RKO (cell line): Measurements from ENCODE around the gene FAM131B.

Experiments
- DNase-seq: peaks from one replicate; pipeline ENCODE4 v3.0.0-alpha.2; 2016; ENCODE audit warnings: low spot score

FAM131B gene

GRCh38 chr7:143358626-143359025 is 3.9 kb downstream of the FAM131B start:
- no peak for DNase-seq

- DNase-seq = no peak
These were observed 6.0 kb downstream of the FAM131B start for GRCh38 chr7:143356414-143357050.

- DNase-seq = no peak
These were observed 6.8 kb downstream of the FAM131B start for GRCh38 chr7:143355450-143356385.

GRCh38 chr7:143354965-143355364 is 7.5 kb downstream of the FAM131B start:
- DNase-seq = no peak

- no peak for DNase-seq
These were observed 8.1 kb downstream of the FAM131B start for GRCh38 chr7:143354376-143354775.

GRCh38 chr7:143352531-143353002 is 9.9 kb downstream of the FAM131B start:
- DNase-seq = no peak

- DNase-seq = no peak
These were observed 10.9 kb downstream of the FAM131B start for GRCh38 chr7:143351574-143351973.

GRCh38 chr7:143351060-143351459 is 11.5 kb downstream of the FAM131B start:
- DNase-seq = no peak

- DNase-seq = no peak
These were observed 14.6 kb downstream of the FAM131B start for GRCh38 chr7:143347950-143348349.

- no peak for DNase-seq
These were observed 16.5 kb downstream of the FAM131B start for GRCh38 chr7:143346018-143346417.

GRCh38 chr7:143345428-143345900 is 17.0 kb downstream of the FAM131B start:
- DNase-seq = no peak

- no peak for DNase-seq
These were observed 18.9 kb downstream of the FAM131B start for GRCh38 chr7:143343596-143343995.

GRCh38 chr7:143341842-143342241 is 20.7 kb downstream of the FAM131B start:
- no peak for DNase-seq

GRCh38 chr7:143337216-143337615 is 25.3 kb downstream of the FAM131B start:
- DNase-seq = no peak

GRCh38 chr7:143334244-143334643 is 28.3 kb downstream of the FAM131B start:
- no peak for DNase-seq

GRCh38 chr7:143331179-143331801 is 31.2 kb downstream of the FAM131B start:
- DNase-seq = peak; percentile 70

GRCh38 chr7:143329471-143330170 is 32.9 kb downstream of the FAM131B start:
- no peak for DNase-seq

GRCh38 chr7:143327903-143328302 is 34.6 kb downstream of the FAM131B start:
- DNase-seq = no peak

- DNase-seq = no peak
These were observed 37.3 kb downstream of the FAM131B start for GRCh38 chr7:143325240-143325639.

- DNase-seq = no peak
These were observed 38.9 kb downstream of the FAM131B start for GRCh38 chr7:143323653-143324052.

- DNase-seq = no peak
These were observed 39.5 kb downstream of the FAM131B start for GRCh38 chr7:143322760-143323633.
